ENCODE measurements around the gene PCK2.

Gene PCK2

GRCh38 chr14:24146978-24147760, 53.1 kb downstream of the PCK2 start, which contains the start of gene RNF31:
Gene RNF31 (plus strand): TSS chr14:24147498. CDS start chr14:24147699, 201 bp downstream.
- H3K4me3 ChIP-seq (ENCODE audit: low read depth, low read length), result peak within 1 kb of the TSS; percentile 87
- no peak for TF ChIP-seq CTCF (IDR thresholded peaks at IDR 0.05; ENCODE audit: low read depth, low read length, missing control alignments)
- in situ Hi-C loops (cut with HindIII; ENCODE audit: low sequenced_read_pairs), result no loop called here
- DNase-seq (ENCODE audit: low read depth), result peak; percentile 98

- no peak for DNase-seq (ENCODE audit: low read depth)
- peak overlapping the region; percentile 87 for H3K4me3 ChIP-seq (ENCODE audit: low read depth, low read length)
- TF ChIP-seq CTCF (IDR thresholded peaks at IDR 0.05; ENCODE audit: low read depth, low read length, missing control alignments), result no peak
- in situ Hi-C loops (cut with HindIII; ENCODE audit: low sequenced_read_pairs), result no loop called here
Measured at GRCh38 chr14:24147761-24148428, 53.8 kb downstream of the PCK2 start.

GRCh38 chr14:24149302-24149969, 55.3 kb downstream of the PCK2 start:
- no peak for TF ChIP-seq CTCF (IDR thresholded peaks at IDR 0.05; ENCODE audit: low read depth, low read length, missing control alignments)
- in situ Hi-C loops (cut with HindIII; ENCODE audit: low sequenced_read_pairs), result no loop called here
- no peak overlapping the region for H3K4me3 ChIP-seq (ENCODE audit: low read depth, low read length)
- no peak for DNase-seq (ENCODE audit: low read depth)

- in situ Hi-C loops (cut with HindIII; ENCODE audit: low sequenced_read_pairs), result no loop called here
- no peak for TF ChIP-seq CTCF (IDR thresholded peaks at IDR 0.05; ENCODE audit: low read depth, low read length, missing control alignments)
- H3K4me3 ChIP-seq (ENCODE audit: low read depth, low read length), result no peak overlapping the region
- DNase-seq (ENCODE audit: low read depth), result no peak
Measured at GRCh38 chr14:24150061-24150460, 56.0 kb downstream of the PCK2 start.

- in situ Hi-C loops (cut with HindIII; ENCODE audit: low sequenced_read_pairs), result no loop called here
- no peak for DNase-seq (ENCODE audit: low read depth)
- no peak overlapping the region for H3K4me3 ChIP-seq (ENCODE audit: low read depth, low read length)
- TF ChIP-seq CTCF (IDR thresholded peaks at IDR 0.05; ENCODE audit: low read depth, low read length, missing control alignments), result no peak
Measured at GRCh38 chr14:24150567-24150966, 56.5 kb downstream of the PCK2 start.

- DNase-seq (ENCODE audit: low read depth), result no peak
- in situ Hi-C loops (cut with HindIII; ENCODE audit: low sequenced_read_pairs), result no loop called here
- H3K4me3 ChIP-seq (ENCODE audit: low read depth, low read length), result no peak overlapping the region
- TF ChIP-seq CTCF (IDR thresholded peaks at IDR 0.05; ENCODE audit: low read depth, low read length, missing control alignments), result no peak
Measured at GRCh38 chr14:24150993-24151392, 56.9 kb downstream of the PCK2 start.

Data from astrocyte of the cerebellum (primary cell).